ENCODE data around the gene BAIAP2. TPM values are rescaled to one million over a fixed set of nuclear protein-coding genes. Genes with fewer than 3 reads are reported as not detected.

Gene BAIAP2
- total RNA-seq, 1 donor from 2014 or later: 27.9 TPM

- no peaks in the 10 kb centered on the region for H3K9me3 ChIP-seq (replicated peaks)
- no peak overlapping the region for H3K27ac ChIP-seq (replicated peaks)
- intact Hi-C loops (cut with micrococcal nuclease): no loop called here
- no peak for TF ChIP-seq CTCF (IDR thresholded peaks at IDR 0.05; ENCODE audit: borderline replicate concordance)
- no peaks in the 10 kb centered on the region for H3K36me3 ChIP-seq
- H3K4me3 ChIP-seq: no peak overlapping the region
- peaks cover 29% of the 10 kb centered on the region for H3K27me3 ChIP-seq (ENCODE audit: low read depth)
- H3K4me1 ChIP-seq: peaks cover 32% of the 10 kb centered on the region
- DNase-seq: no peak
These were observed 127.5 kb downstream of the BAIAP2 start for GRCh38 chr17:81162491-81162890.

- Histone ChIP-seq H3K27ac (replicated peaks) (no peak overlapping the region), H3K36me3 (no peaks in the 10 kb centered on the region), H3K4me1 (peaks cover 32% of the 10 kb centered on the region), H3K4me3 (no peak overlapping the region), H3K9me3 (replicated peaks) (no peaks in the 10 kb centered on the region), H3K27me3 (ENCODE audit: low read depth) (peaks cover 31% of the 10 kb centered on the region)
- no peak for TF ChIP-seq CTCF (IDR thresholded peaks at IDR 0.05; ENCODE audit: borderline replicate concordance)
- no peak for DNase-seq
- intact Hi-C loops (cut with micrococcal nuclease): no loop called here
These were observed 128.2 kb downstream of the BAIAP2 start for GRCh38 chr17:81163051-81163695.

GRCh38 chr17:81163703-81164370 lies 128.9 kb downstream of the BAIAP2 start:
- intact Hi-C loops (cut with micrococcal nuclease): no loop called here
- H3K4me1 ChIP-seq: peaks cover 32% of the 10 kb centered on the region
- H3K27ac ChIP-seq (replicated peaks): no peak overlapping the region
- H3K36me3 ChIP-seq: no peaks in the 10 kb centered on the region
- H3K9me3 ChIP-seq (replicated peaks): no peaks in the 10 kb centered on the region
- no peak for DNase-seq
- H3K4me3 ChIP-seq: no peak overlapping the region
- peaks cover 31% of the 10 kb centered on the region for H3K27me3 ChIP-seq (ENCODE audit: low read depth)
- no peak for TF ChIP-seq CTCF (IDR thresholded peaks at IDR 0.05; ENCODE audit: borderline replicate concordance)

- peak overlapping the region; percentile 67 for H3K4me3 ChIP-seq
- TF ChIP-seq CTCF (IDR thresholded peaks at IDR 0.05; ENCODE audit: borderline replicate concordance): no peak
- H3K27me3 ChIP-seq (ENCODE audit: low read depth): peaks cover 31% of the 10 kb centered on the region
- DNase-seq: no peak
- intact Hi-C loops (cut with micrococcal nuclease): no loop called here
- no peaks in the 10 kb centered on the region for H3K36me3 ChIP-seq
- peaks cover 31% of the 10 kb centered on the region for H3K4me1 ChIP-seq
- peak overlapping the region; percentile 46 for H3K27ac ChIP-seq (replicated peaks)
- no peaks in the 10 kb centered on the region for H3K9me3 ChIP-seq (replicated peaks)
These were observed 129.7 kb downstream of the BAIAP2 start for GRCh38 chr17:81164371-81165245.

GRCh38 chr17:81165246-81166032 lies 130.5 kb downstream of the BAIAP2 start, which contains the start of gene PVALEF:
Gene PVALEF, plus strand, starts transcription at chr17:81165507. Its CDS starts 15,720 bp downstream, at chr17:81181227.
- no peaks in the 10 kb centered on the region for H3K9me3 ChIP-seq (replicated peaks)
- no peaks in the 10 kb centered on the region for H3K36me3 ChIP-seq
- intact Hi-C loops (cut with micrococcal nuclease): no loop called here
- DNase-seq: no peak
- H3K27ac ChIP-seq (replicated peaks): peak within 1 kb of the TSS; percentile 46
- TF ChIP-seq CTCF (IDR thresholded peaks at IDR 0.05; ENCODE audit: borderline replicate concordance): no peak
- peaks cover 31% of the 10 kb centered on the region for H3K27me3 ChIP-seq (ENCODE audit: low read depth)
- H3K4me3 ChIP-seq: peak within 1 kb of the TSS; percentile 67
- peaks cover 23% of the 10 kb centered on the region for H3K4me1 ChIP-seq

All from left ventricle myocardium inferior (tissue), 1 donor.